Measurements from ENCODE around the gene CORO7.

Gene CORO7

DNA sequence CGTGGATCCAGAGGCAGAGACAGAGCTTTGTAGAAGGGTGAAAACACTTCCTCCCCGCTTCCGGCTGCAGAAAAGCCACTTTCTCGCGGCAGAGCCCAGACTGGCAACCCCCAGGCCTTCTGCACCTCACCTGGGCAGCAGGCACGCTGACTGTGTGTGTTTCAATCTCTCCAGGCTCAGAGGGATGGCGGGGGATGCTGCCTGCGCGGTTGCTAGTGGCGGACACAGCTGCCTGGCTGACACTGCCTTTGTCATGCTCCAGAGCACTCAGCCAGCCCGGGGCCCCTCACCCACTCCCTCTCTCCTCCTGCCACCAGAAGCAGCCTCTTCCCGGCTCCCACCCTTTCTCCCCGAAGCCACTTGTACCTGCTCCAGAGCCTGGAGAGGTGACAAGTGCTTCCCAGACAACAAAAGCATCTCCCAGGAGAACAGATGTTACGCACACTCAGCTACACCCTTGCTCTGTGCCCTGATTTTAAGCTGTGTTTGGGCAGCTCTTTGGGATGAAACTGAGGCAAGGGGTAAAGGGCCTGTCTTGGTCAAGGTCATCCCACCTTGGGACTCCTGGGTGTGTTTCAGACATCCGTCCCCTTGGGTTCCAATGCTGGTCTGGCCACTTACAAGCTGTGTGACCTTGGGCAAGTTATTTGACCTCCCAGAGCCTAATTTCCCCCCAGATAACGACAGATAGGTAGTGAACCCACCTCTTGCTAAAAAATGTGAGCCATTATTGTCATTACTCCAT is 109.8 kb downstream of the CORO7 start:
- no peak for TF ChIP-seq POLR2AphosphoS5 (IDR thresholded peaks at IDR 0.05; ENCODE audit: low read depth, low read length)
- TF ChIP-seq SIN3A (IDR thresholded peaks at IDR 0.05; ENCODE audit: borderline replicate concordance, insufficient read depth, low read length): no peak
- TF ChIP-seq, protein P1, sequence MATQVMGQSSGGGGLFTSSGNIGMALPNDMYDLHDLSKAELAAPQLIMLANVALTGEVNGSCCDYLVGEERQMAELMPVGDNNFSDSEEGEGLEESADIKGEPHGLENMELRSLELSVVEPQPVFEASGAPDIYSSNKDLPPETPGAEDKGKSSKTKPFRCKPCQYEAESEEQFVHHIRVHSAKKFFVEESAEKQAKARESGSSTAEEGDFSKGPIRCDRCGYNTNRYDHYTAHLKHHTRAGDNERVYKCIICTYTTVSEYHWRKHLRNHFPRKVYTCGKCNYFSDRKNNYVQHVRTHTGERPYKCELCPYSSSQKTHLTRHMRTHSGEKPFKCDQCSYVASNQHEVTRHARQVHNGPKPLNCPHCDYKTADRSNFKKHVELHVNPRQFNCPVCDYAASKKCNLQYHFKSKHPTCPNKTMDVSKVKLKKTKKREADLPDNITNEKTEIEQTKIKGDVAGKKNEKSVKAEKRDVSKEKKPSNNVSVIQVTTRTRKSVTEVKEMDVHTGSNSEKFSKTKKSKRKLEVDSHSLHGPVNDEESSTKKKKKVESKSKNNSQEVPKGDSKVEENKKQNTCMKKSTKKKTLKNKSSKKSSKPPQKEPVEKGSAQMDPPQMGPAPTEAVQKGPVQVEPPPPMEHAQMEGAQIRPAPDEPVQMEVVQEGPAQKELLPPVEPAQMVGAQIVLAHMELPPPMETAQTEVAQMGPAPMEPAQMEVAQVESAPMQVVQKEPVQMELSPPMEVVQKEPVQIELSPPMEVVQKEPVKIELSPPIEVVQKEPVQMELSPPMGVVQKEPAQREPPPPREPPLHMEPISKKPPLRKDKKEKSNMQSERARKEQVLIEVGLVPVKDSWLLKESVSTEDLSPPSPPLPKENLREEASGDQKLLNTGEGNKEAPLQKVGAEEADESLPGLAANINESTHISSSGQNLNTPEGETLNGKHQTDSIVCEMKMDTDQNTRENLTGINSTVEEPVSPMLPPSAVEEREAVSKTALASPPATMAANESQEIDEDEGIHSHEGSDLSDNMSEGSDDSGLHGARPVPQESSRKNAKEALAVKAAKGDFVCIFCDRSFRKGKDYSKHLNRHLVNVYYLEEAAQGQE (IDR thresholded peaks at IDR 0.05; ENCODE audit: insufficient read depth in 1 of 2, low read depth in 2 of 2, low read length in 2 of 2): no peak
- TF ChIP-seq TAF1 (IDR thresholded peaks at IDR 0.05; ENCODE audit: borderline replicate concordance, insufficient read depth, low read length): no peak
- TF ChIP-seq FOXP2 (optimal IDR thresholded peaks at IDR 0.05; ENCODE audit: borderline replicate concordance, extremely low read depth, extremely low read length, insufficient read depth): no peak

All from PFSK-1 (cell line).